Loucy (cell line): ENCODE measurements around the gene CACNA1D.

ENCODE experiments used
- H2AFZ ChIP-seq: fragments of 200-600 bp; sonication (generic); 2 replicates; pipeline ENCODE4 v1.6.0; 2016; ENCODE audit warnings: antibody characterized with exemption, mild to moderate bottlenecking, low read length, moderate library complexity
- H3F3A ChIP-seq: fragments of 200-600 bp; 2 replicates; pipeline ENCODE4 v1.6.0; 2016; ENCODE audit warnings: antibody characterized with exemption, low read depth, mild to moderate bottlenecking
- H3K27me3 ChIP-seq: fragments of 200-600 bp; sonication (generic); 2 replicates; pipeline ENCODE4 v1.6.1; 2014; ENCODE audit warnings: low read length, mild to moderate bottlenecking; ENCODE audit not compliant: insufficient read depth, poor library complexity, severe bottlenecking
- H3K36me3 ChIP-seq: fragments of 200-600 bp; sonication (generic); 2 replicates; pipeline ENCODE4 v1.6.1; 2016; ENCODE audit warnings: low read length; ENCODE audit not compliant: insufficient read depth
- H3K4me1 ChIP-seq: fragments of 200-600 bp; sonication (generic); 2 replicates; pipeline ENCODE4 v1.5.1; 2014; ENCODE audit warnings: low read length, mild to moderate bottlenecking; ENCODE audit not compliant: insufficient read depth, poor library complexity, severe bottlenecking
- H3K4me2 ChIP-seq: fragments of 200-600 bp; sonication (generic); 2 replicates; pipeline ENCODE4 v1.6.0; 2014; ENCODE audit warnings: antibody characterized with exemption, low read length, low read depth, mild to moderate bottlenecking; ENCODE audit not compliant: poor library complexity, severe bottlenecking
- H3K4me3 ChIP-seq: fragments of 200-600 bp; sonication (generic); 2 replicates; pipeline ENCODE4 v1.5.1; 2014; ENCODE audit warnings: low read length, mild to moderate bottlenecking, mixed read lengths; ENCODE audit not compliant: poor library complexity, severe bottlenecking
- H3K79me2 ChIP-seq: fragments of 200-600 bp; sonication (generic); 2 replicates; pipeline ENCODE4 v1.6.1; 2014; ENCODE audit warnings: low read length; ENCODE audit not compliant: insufficient read depth
- H3K9ac ChIP-seq: fragments of 200-600 bp; sonication (generic); 2 replicates; pipeline ENCODE4 v1.6.0; 2014; ENCODE audit warnings: mild to moderate bottlenecking, low read depth, low read length, moderate library complexity; ENCODE audit not compliant: poor library complexity, severe bottlenecking
- H3K9me2 ChIP-seq: fragments of 200-600 bp; sonication (generic); replicated peaks from 2 replicates; pipeline ENCODE4 v1.6.1; 2016; ENCODE audit warnings: low read depth, low read length, mixed read lengths
- H3K9me3 ChIP-seq: fragments of 200-600 bp; sonication (generic); 2 replicates; pipeline ENCODE4 v1.6.1; 2014; ENCODE audit warnings: mild to moderate bottlenecking, antibody characterized with exemption, low read length, low read depth; ENCODE audit not compliant: insufficient read depth
- H4K20me1 ChIP-seq: fragments of 200-600 bp; sonication (generic); 2 replicates; pipeline ENCODE4 v1.6.0; 2014; ENCODE audit warnings: antibody characterized with exemption, low read length, mild to moderate bottlenecking; ENCODE audit not compliant: insufficient read depth, poor library complexity, severe bottlenecking
- CTCF ChIP-seq: fragments of 200-600 bp; sonication (generic); conservative IDR thresholded peaks from 2 replicates; pipeline ENCODE4 v1.5.1; 2014; ENCODE audit warnings: mild to moderate bottlenecking, antibody characterized with exemption, low read length
- EZH2phosphoT487 ChIP-seq: fragments of 200-600 bp; IDR thresholded peaks from 2 replicates; pipeline ENCODE4 v1.6.1; 2018; ENCODE audit warnings: antibody characterized with exemption, mild to moderate bottlenecking, moderate library complexity, borderline replicate concordance

Gene CACNA1D

GRCh38 chr3:53591646-53592045 lies 97.2 kb downstream of the CACNA1D start:
- no peaks in the 10 kb centered on the region for H3F3A ChIP-seq
- H3K27me3 ChIP-seq, result no peaks in the 10 kb centered on the region
- H3K36me3 ChIP-seq, result no peaks in the 10 kb centered on the region
- H3K9me2 ChIP-seq, result no peaks in the 10 kb centered on the region
- no peaks in the 10 kb centered on the region for H3K9me3 ChIP-seq
- no peaks in the 10 kb centered on the region for H3K79me2 ChIP-seq
- peaks cover under 1% of the 10 kb centered on the region for H3K4me1 ChIP-seq
- H2AFZ ChIP-seq, result no peak overlapping the region
- no peak overlapping the region for H3K4me2 ChIP-seq
- H4K20me1 ChIP-seq, result no peaks in the 10 kb centered on the region
- H3K4me3 ChIP-seq, result no peak overlapping the region
- no peak overlapping the region for H3K9ac ChIP-seq
- TF ChIP-seq CTCF (no peak), EZH2phosphoT487 (no peak)

- Histone ChIP-seq H3K4me3 (no peak overlapping the region), H3K4me2 (no peak overlapping the region), H3K9me2 (no peaks in the 10 kb centered on the region), H3K4me1 (peaks cover 13% of the 10 kb centered on the region), H3F3A (0 out of 2 replicates have a peak, but pooled peaks cover 2% of the 10 kb centered on the region), H4K20me1 (no peaks in the 10 kb centered on the region), H3K79me2 (no peaks in the 10 kb centered on the region), H3K36me3 (no peaks in the 10 kb centered on the region), H3K9me3 (no peaks in the 10 kb centered on the region), H3K27me3 (no peaks in the 10 kb centered on the region), H3K9ac (no peak overlapping the region), H2AFZ (no peak overlapping the region)
- TF ChIP-seq EZH2phosphoT487 (no peak), CTCF (no peak)
These were observed 98.5 kb downstream of the CACNA1D start for GRCh38 chr3:53592862-53593261.

- H3K9me2 ChIP-seq, result no peaks in the 10 kb centered on the region
- H3K27me3 ChIP-seq, result no peaks in the 10 kb centered on the region
- no peaks in the 10 kb centered on the region for H3K9me3 ChIP-seq
- H4K20me1 ChIP-seq, result no peaks in the 10 kb centered on the region
- H3K79me2 ChIP-seq, result no peaks in the 10 kb centered on the region
- no peaks in the 10 kb centered on the region for H3K36me3 ChIP-seq
- no peak overlapping the region for H3K9ac ChIP-seq
- H3K4me2 ChIP-seq, result no peak overlapping the region
- peaks cover 20% of the 10 kb centered on the region for H3K4me1 ChIP-seq
- TF ChIP-seq CTCF (no peak), EZH2phosphoT487 (no peak)
- H3F3A ChIP-seq, result 0 out of 2 replicates have a peak, but pooled peaks cover 4% of the 10 kb centered on the region
- H3K4me3 ChIP-seq, result no peak overlapping the region
- no peak overlapping the region for H2AFZ ChIP-seq
These were observed 99.2 kb downstream of the CACNA1D start for GRCh38 chr3:53593611-53594010.
